Measurements from ENCODE around the gene SERTAD1.

Gene SERTAD1

GRCh38 chr19:40420451-40420765 lies 5.4 kb downstream of the SERTAD1 start:
- TF ChIP-seq MAX (IDR thresholded peaks at IDR 0.05; ENCODE audit: low read depth, low read length), result no peak
- no peak for TF ChIP-seq MYC (IDR thresholded peaks at IDR 0.05; ENCODE audit: low read depth, low read length)
- H3K4me3 ChIP-seq (ENCODE audit: low read depth, low read length), result peak overlapping the region; percentile 49
- DNase-seq (ENCODE audit: low read depth), result no peak

- no peak for DNase-seq (ENCODE audit: low read depth)
- no peak overlapping the region for H3K4me3 ChIP-seq (ENCODE audit: low read depth, low read length)
- TF ChIP-seq CTCF (IDR thresholded peaks at IDR 0.05; ENCODE audit: low read depth, low read length) (no peak), MYC (IDR thresholded peaks at IDR 0.05; ENCODE audit: low read depth, low read length) (no peak), POLR2A (IDR thresholded peaks at IDR 0.05; ENCODE audit: extremely low read depth, insufficient read length) (no peak), MAX (IDR thresholded peaks at IDR 0.05; ENCODE audit: low read depth, low read length) (no peak)
Measured at GRCh38 chr19:40419780-40420179, 6.0 kb downstream of the SERTAD1 start.

GRCh38 chr19:40419066-40419612 lies 6.7 kb downstream of the SERTAD1 start:
- TF ChIP-seq MYC (IDR thresholded peaks at IDR 0.05; ENCODE audit: low read depth, low read length) (no peak), MAX (IDR thresholded peaks at IDR 0.05; ENCODE audit: low read depth, low read length) (no peak), POLR2A (IDR thresholded peaks at IDR 0.05; ENCODE audit: extremely low read depth, insufficient read length) (no peak), CTCF (IDR thresholded peaks at IDR 0.05; ENCODE audit: low read depth, low read length) (no peak)
- no peak overlapping the region for H3K4me3 ChIP-seq (ENCODE audit: low read depth, low read length)
- no peak for DNase-seq (ENCODE audit: low read depth)

- TF ChIP-seq MAX (IDR thresholded peaks at IDR 0.05; ENCODE audit: low read depth, low read length) (no peak), MYC (IDR thresholded peaks at IDR 0.05; ENCODE audit: low read depth, low read length) (no peak), CTCF (IDR thresholded peaks at IDR 0.05; ENCODE audit: low read depth, low read length) (no peak), POLR2A (IDR thresholded peaks at IDR 0.05; ENCODE audit: extremely low read depth, insufficient read length) (no peak)
- no peak overlapping the region for H3K4me3 ChIP-seq (ENCODE audit: low read depth, low read length)
- no peak for DNase-seq (ENCODE audit: low read depth)
Measured at GRCh38 chr19:40418040-40418439, 7.8 kb downstream of the SERTAD1 start.

- TF ChIP-seq MYC (IDR thresholded peaks at IDR 0.05; ENCODE audit: low read depth, low read length) (no peak), MAX (IDR thresholded peaks at IDR 0.05; ENCODE audit: low read depth, low read length) (no peak), POLR2A (IDR thresholded peaks at IDR 0.05; ENCODE audit: extremely low read depth, insufficient read length) (no peak), CTCF (IDR thresholded peaks at IDR 0.05; ENCODE audit: low read depth, low read length) (no peak)
- no peak overlapping the region for H3K4me3 ChIP-seq (ENCODE audit: low read depth, low read length)
- DNase-seq (ENCODE audit: low read depth), result no peak
Measured at GRCh38 chr19:40417643-40417981, 8.2 kb downstream of the SERTAD1 start.

- no peak for DNase-seq (ENCODE audit: low read depth)
- H3K4me3 ChIP-seq (ENCODE audit: low read depth, low read length), result no peak overlapping the region
- no peak for TF ChIP-seq POLR2A (IDR thresholded peaks at IDR 0.05; ENCODE audit: extremely low read depth, insufficient read length)
- TF ChIP-seq MYC (IDR thresholded peaks at IDR 0.05; ENCODE audit: low read depth, low read length), result no peak
- TF ChIP-seq MAX (IDR thresholded peaks at IDR 0.05; ENCODE audit: low read depth, low read length), result no peak
- TF ChIP-seq CTCF (IDR thresholded peaks at IDR 0.05; ENCODE audit: low read depth, low read length), result no peak
Measured at GRCh38 chr19:40416918-40417642, 8.7 kb downstream of the SERTAD1 start.

All from NB4 (cell line).